Stomach (tissue), 9 donors: ENCODE results near the gene NEDD9. TPM values are rescaled to one million over a fixed set of nuclear protein-coding genes. Genes with fewer than 3 reads are reported as not detected.

Experiments
- DNase-seq, 2 donors: peaks; one replicate each; pipeline versions ENCODE4 v3.0.0 to v3.0.0-alpha.2; 2013 to 2019
- H3K27ac ChIP-seq, 5 donors: fragments of 200-600 bp in 4 of 5; sonication (generic) in 4 of 5; one replicate each; pipeline ENCODE4 v1.5.1; 2013 to 2019; ENCODE audit warnings: mild to moderate bottlenecking in 1 of 5, moderate library complexity in 1 of 5
- H3K27me3 ChIP-seq, 3 donors: fragments of 200-600 bp; sonication (generic); one replicate each; pipeline ENCODE4 v1.5.1; 2017 to 2019; ENCODE audit warnings: mixed run types in 1 of 3
- H3K36me3 ChIP-seq, 4 donors: fragments of 200-600 bp; sonication (generic); 1 replicate in 3 of 4; 2 replicates in 1 of 4; pipeline ENCODE4 v1.5.1; 2016 to 2019
- H3K4me1 ChIP-seq, 4 donors: fragments of 200-600 bp; sonication (generic); one replicate each; pipeline ENCODE4 v1.5.1; 2016 to 2019
- H3K4me3 ChIP-seq, 4 donors: fragments of 200-600 bp; sonication (generic) in 3 of 4; one replicate each; pipeline ENCODE4 v1.5.1; 2016 to 2019; ENCODE audit warnings: mild to moderate bottlenecking in 1 of 4
- H3K9me3 ChIP-seq, 4 donors: fragments of 200-600 bp; sonication (generic); one replicate each; pipeline ENCODE4 v1.5.1; 2016 to 2019
- CTCF ChIP-seq, 7 experiments: fragments of 450-650 bp in 4 of 7; fragments of 200-600 bp in 3 of 7; sonication (generic) in 3 of 7; IDR thresholded peaks; one replicate each; pipeline ENCODE4 v1.5.1; 2016 to 2019; ENCODE audit warnings: antibody characterized with exemption in 7 of 7, control low read depth in 2 of 7, mild to moderate bottlenecking in 1 of 7
- EP300 ChIP-seq: sonication (generic); formaldehyde crosslinking; IDR thresholded peaks from one replicate; pipeline ENCODE4 v1.6.1; 2017; ENCODE audit warnings: antibody characterized with exemption
- POLR2A ChIP-seq, 4 donors: fragments of 450-650 bp; IDR thresholded peaks; one replicate each; pipeline ENCODE4 v1.6.1; 2016; ENCODE audit warnings: antibody characterized with exemption in 4 of 4, control low read depth in 2 of 4, mild to moderate bottlenecking in 1 of 4, moderate library complexity in 1 of 4
- POLR2AphosphoS5 ChIP-seq, 3 donors: sonication (generic); formaldehyde crosslinking; IDR thresholded peaks; one replicate each; pipeline ENCODE4 v1.6.1; 2016; ENCODE audit warnings: antibody characterized with exemption in 3 of 3
- WGBS, 5 donors: extraction: QIAGEN DNeasy Blood & Tissue Kit in 3 of 5; methylation state at CpG; one replicate each; pipeline versions ENCODE4 v1.1.5 to v1.1.7; 2013 to 2018; 5-methylcytosine and 5-hydroxymethylcytosine counted together
- intact Hi-C: fragments of 100-400 bp; cut with DNase I; formaldehyde crosslinking; loops from one replicate; pipeline ENCODE4 v1.15.1; 2023; ENCODE audit warnings: low total_unique reads
- polyA plus RNA-seq, 3 donors: library from polyadenylated mRNA; stranded (reverse); fragments of 200-250 nt; gene quantifications; one replicate each; pipeline ENCODE4 v1.2.3, GENCODE V29; 2013
- total RNA-seq, 5 donors: library from RNA; depleted of rRNA; stranded (reverse); fragments of >200 nt; gene quantifications; one replicate each; pipeline versions ENCODE4 v1.1.0 to v1.2.3, GENCODE V29; 2014 to 2016
- donor health status: healthy with polysubstance abuse.
- donor health status: Bipolar disorder and iron deficiency.
- donor health status: healthy.

Gene NEDD9
- total and polyA plus RNA-seq, 8 donors: 4.2 to 97.9 (median 26.9) TPM

- Histone ChIP-seq H3K9me3 (no peaks in the 10 kb centered on the region), H3K27me3 (no peaks in the 10 kb centered on the region), H3K4me3 (no peak overlapping the region), H3K27ac (peak overlapping the region in 4 of 5 donors; percentile 38 to 68 (median 52)), H3K36me3 (peaks cover 75 to 99% (median 96%) of the 10 kb centered on the region in 4 donors), H3K4me1 (peaks cover 0 to 5% (median 0%) of the 10 kb centered on the region in 4 donors)
- WGBS, 5 donors: 62 to 72% (median 68%) methylated on average over 5 of the region's 5 CpGs
- intact Hi-C loops: no loop called here
- peak in 1 of 2 donors; percentile 81 for DNase-seq
- TF ChIP-seq CTCF (IDR thresholded peaks at IDR 0.05) (no peak), POLR2A (IDR thresholded peaks at IDR 0.05) (no peak), POLR2AphosphoS5 (IDR thresholded peaks at IDR 0.05) (no peak), EP300 (no peak)
These were observed 44.1 kb downstream of the NEDD9 start for GRCh38 chr6:11188161-11188915.

- peaks cover 70 to 96% (median 87%) of the 10 kb centered on the region in 4 donors for H3K36me3 ChIP-seq
- intact Hi-C loops: no loop called here
- peak overlapping the region; percentile 24 to 68 (median 45) for H3K27ac ChIP-seq
- peaks cover 0 to 5% (median 0%) of the 10 kb centered on the region in 4 donors for H3K4me1 ChIP-seq
- TF ChIP-seq POLR2A (IDR thresholded peaks at IDR 0.05) (no peak), POLR2AphosphoS5 (IDR thresholded peaks at IDR 0.05) (no peak), CTCF (IDR thresholded peaks at IDR 0.05) (no peak), EP300 (no peak)
- H3K27me3 ChIP-seq: no peaks in the 10 kb centered on the region
- DNase-seq: no peak
- H3K9me3 ChIP-seq: no peaks in the 10 kb centered on the region
- H3K4me3 ChIP-seq: no peak overlapping the region
- WGBS, 5 donors: 90 to 94% (median 91%) methylated on average over 6 of the region's 6 CpGs
These were observed 45.2 kb downstream of the NEDD9 start for GRCh38 chr6:11187301-11187700.

- H3K4me1 ChIP-seq: peaks cover 0 to 7% (median 0%) of the 10 kb centered on the region in 4 donors
- H3K27me3 ChIP-seq: no peaks in the 10 kb centered on the region
- H3K36me3 ChIP-seq: peaks cover 51 to 76% (median 68%) of the 10 kb centered on the region in 4 donors
- no peak overlapping the region for H3K27ac ChIP-seq
- DNase-seq: no peak
- TF ChIP-seq EP300 (no peak), POLR2A (IDR thresholded peaks at IDR 0.05) (no peak), CTCF (IDR thresholded peaks at IDR 0.05) (no peak), POLR2AphosphoS5 (IDR thresholded peaks at IDR 0.05) (no peak)
- intact Hi-C loops: no loop called here
- no peaks in the 10 kb centered on the region for H3K9me3 ChIP-seq
- H3K4me3 ChIP-seq: no peak overlapping the region
- 88 to 94% (median 94%) methylated on average over 17 of the region's 17 CpGs for WGBS, 5 donors
These were observed 47.1 kb downstream of the NEDD9 start for GRCh38 chr6:11185204-11185842.

- Histone ChIP-seq H3K9me3 (no peaks in the 10 kb centered on the region), H3K27me3 (no peaks in the 10 kb centered on the region), H3K4me3 (no peak overlapping the region), H3K27ac (no peak overlapping the region), H3K36me3 (peaks cover 38 to 61% (median 53%) of the 10 kb centered on the region in 4 donors), H3K4me1 (peaks cover 0 to 16% (median 0%) of the 10 kb centered on the region in 4 donors)
- no peak for DNase-seq
- intact Hi-C loops: no loop called here
- TF ChIP-seq POLR2A (IDR thresholded peaks at IDR 0.05) (no peak), POLR2AphosphoS5 (IDR thresholded peaks at IDR 0.05) (no peak), CTCF (IDR thresholded peaks at IDR 0.05) (no peak), EP300 (no peak)
- WGBS, 5 donors: 91 to 97% (median 92%) methylated on average over 3 of the region's 3 CpGs
These were observed 48.6 kb downstream of the NEDD9 start for GRCh38 chr6:11183761-11184362.
